ENCODE data around the gene ZC3H18.

The ZC3H18 gene

DNA sequence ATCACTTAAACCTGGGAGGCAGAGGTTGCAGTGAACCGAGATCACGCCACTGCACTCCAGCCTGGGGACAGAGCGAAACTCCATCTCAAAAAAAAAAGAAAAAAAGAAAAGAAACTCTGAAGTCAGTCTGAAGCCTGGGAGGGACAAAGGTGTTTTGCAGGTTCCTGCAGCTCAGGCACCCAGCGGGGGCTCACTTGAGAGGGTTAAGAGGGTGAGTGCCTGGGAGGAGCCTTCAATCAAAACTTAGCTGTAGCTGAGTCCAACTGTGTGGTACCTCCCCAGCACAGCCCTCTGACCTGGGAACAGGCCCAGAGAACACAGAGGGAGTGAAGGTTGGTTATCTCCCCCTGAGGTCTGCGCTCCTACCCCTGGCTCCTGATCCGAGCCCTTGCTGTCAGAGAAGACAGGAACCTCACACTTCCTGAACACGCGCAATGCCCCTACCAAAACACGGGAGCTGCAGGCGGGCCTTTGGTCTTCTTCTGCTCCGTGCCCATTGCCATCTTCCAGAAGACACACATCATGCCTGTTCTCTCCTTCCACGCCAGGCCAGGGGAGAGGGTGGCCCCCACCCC lies 20.4 kb upstream of the ZC3H18 start:
- DNase-seq (ENCODE audit: low read depth), result no peak

DNA sequence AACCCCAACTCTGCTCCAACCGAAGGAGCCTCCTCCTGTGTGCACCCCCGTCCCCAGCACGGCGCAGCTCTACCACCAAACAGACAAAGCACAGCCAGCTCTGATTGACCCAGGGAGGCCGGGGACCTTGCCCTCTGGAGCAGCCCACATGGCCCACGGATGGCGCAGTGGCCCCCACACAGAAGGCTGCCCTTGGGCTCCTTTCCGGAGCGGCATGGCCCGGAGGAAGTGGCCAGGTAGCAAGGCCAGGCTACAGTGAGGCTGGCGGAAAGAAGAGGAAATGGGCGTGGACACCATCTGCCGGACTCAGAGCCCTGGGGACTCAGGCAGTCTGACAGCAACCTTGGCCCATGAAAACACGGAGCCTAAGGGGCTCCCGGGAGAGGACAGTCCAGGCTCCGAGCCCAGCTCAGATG lies 19.9 kb upstream of the ZC3H18 start:
- DNase-seq (ENCODE audit: low read depth), result no peak

DNA sequence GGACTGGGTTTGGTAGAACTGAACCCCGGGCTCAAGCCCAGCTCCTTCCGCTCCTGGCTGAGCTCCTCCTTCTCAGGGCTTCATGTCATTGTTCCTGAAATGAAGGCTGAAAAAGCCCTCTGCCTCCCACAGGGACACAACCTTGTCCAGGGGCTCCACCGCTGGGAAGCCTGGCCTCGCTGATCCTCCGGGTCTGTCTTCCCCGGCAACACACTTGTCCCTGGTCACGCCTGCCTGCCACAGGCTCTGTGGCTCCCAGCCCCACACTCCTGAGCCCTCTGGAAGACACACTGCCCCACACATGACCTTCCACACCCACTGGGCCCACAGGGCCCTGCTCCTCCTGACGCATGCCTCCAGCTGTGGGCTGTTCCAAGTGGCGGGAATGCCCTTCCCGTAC lies 18.0 kb upstream of the ZC3H18 start:
- DNase-seq (ENCODE audit: low read depth), result no peak

DNA sequence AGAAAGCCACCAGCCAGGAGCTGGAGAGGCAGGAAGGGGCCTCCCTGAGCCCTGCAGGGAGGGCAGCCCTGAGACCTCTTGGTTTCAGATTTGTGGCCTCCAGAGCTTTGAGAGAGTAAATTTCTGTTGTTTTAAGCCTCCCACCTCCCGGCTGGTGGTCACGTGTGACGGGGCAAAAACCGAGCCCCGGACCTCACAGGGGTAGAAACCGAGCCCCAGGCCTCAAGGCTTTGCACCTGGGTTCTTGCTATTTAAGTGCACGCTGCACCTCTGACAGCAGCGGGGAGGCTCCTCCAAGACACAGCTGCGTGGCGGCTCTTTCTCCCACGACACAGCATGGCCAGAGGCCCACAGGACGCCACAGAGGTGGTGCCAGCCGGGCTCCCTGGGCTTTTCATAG lies 17.4 kb upstream of the ZC3H18 start:
- no peak for DNase-seq (ENCODE audit: low read depth)

DNA sequence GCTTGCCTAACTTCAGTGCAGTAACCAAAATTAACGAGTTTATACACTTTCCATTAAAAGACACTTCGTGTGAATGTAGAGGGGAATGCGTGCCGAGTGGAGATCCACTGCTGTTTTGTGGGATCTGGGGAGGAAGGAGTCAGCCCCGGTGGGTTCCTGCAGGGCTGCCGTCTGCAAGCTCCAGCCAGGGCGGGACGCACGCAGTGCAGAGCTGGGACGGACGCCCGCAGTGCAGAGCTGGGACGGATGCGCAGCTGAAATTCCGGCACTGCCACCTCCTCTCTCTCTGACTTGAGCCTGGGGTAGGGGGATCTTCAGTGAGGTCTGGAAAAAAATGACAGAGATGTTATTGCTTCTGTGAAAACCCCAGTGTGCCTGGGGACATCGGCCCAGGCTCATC lies 16.5 kb upstream of the ZC3H18 start:
- no peak for DNase-seq (ENCODE audit: low read depth)

DNA sequence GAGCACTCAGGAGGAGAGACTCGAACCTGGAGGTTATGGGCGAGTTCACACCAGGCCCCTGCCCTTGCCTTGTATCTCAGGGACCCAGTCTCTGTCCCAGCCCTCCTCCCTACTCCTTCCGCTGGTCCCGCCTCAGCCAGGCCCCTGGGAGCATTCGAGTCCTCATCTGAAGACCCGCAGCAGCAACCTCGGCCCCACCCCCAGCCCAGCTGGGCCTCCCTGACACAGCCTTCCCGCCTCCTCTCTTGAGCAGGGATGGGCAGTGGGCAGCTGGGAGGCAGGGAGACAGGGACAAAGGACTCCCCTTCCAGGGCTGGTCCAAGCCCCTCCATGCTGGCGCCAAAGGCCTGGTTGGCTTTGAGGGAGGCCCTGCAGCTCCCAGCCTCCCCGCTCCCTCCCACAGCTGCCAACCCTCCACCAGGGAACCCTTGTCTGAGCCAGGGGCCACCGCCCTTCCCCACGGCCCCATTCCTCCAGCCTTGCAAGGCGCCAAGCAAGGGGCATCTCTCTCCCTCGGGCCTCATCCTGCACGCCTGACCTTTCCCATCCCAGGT lies 15.4 kb upstream of the ZC3H18 start:
- DNase-seq (ENCODE audit: low read depth), result no peak

DNA sequence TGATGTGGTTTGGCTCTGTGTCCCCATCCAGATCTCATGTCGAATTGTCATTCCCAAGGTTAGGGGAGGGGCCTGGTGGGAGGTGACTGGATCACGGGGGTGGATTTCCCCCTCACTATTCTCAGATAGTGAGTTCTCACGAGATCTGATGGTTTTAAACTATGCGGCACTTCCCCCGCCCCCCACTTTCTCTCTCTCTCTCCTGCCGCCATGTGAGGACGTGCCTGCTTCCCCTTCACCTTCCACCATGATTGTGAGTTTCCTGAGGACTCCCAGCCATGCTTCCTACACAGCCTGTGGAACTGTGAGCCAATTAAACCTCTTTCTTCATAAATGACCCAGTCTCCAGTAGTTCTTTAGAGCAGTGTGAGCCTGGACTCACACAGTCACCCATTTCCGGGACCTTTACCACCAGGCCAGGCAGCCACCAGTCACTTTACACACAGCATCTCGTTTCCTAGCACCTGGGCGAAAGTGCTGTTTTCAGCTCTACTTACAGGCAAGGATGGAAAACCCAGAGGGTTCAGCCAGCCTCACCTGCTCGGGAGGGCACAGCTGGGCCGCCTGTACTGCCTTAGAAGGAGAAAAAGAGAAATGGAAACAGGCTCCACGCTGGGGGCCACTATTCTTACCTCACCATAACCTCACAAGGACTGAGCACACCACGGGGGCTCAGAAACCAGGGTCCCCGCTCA lies 13.8 kb upstream of the ZC3H18 start:
- DNase-seq (ENCODE audit: low read depth), result no peak

DNA sequence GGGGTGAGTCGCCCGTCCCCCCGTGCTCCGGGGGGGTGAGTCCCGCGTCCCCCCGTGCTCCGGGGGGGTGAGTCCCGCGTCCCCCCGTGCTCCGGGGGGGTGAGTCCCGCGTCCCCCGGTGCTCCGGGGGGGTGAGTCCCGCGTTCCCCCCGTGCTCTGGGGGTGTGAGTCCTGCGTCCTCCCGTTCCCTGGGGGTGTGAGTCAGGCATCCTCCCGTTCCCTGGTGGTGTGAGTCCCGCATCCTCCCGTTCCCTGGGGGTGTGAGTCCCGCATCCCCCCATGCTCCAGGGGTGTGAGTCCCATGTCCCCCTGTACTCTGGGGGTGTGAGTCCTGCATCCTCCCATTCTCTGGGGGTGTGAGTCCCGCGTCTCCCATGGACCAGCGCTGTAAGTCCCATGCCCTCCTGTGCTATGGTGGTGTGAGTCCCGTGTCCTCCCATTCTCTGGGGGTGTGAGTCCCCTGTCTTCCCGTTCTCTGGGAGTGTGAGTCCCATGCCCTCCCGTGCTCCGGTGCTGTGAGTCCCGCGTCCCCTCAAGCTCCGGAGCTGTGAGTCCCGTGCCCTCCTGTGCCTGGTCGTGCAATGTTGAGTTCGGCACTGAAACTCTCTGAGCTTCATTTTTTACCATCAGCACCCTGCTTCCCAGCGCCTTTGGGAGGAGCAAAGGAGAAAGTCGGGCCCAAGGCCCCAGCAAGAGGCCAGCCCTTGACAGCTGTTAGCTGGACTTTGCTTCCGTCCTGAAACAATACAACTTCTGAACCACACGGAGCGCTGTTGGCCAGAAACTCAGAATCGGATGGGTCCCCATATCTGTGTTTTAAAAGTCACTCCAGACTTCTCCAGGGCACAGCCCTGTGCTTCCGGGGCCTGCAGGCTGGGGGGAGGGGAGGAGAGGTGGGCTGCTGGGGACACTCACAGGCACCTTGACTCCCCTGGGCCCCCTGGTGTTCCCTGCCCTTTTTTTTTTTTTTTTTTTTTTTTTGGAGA lies 11.5 kb upstream of the ZC3H18 start:
- no peak for DNase-seq (ENCODE audit: low read depth)

DNA sequence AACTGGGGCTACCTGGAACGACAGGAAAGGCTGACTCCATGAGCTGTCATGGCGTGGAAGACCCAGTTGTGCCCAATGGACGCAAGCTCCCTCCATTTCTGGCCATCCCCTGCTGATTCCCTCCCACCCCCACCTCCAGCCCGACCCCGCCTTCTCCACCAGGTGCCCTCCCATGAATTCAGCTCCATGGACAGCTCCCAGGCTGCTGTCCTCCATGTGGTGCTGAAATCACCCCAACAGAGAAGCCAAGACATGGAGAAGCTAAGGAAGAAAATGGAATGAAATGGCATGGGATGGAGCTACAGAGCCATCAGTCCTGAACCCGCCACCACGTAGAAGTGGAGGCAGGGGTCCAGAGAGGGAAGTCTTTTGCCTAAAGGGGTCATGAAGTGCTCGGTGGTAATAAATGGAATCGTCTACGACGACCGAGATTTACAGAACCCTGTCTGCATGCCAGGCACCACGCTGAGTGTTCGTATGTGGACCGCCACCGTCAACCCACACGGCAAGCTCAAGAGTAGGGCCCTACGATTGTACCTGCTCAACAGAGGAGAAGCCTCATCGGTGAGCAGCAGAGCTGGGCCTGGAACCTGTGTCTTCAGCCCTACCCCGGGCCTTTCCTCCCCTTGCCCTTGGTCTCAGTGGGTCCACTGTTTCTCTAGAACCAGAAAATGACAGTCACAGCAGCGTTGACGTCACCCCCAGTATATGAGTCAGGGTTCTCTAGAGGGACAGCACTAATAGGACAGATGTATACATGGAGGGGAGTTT lies 9.3 kb upstream of the ZC3H18 start:
- DNase-seq (ENCODE audit: low read depth), result no peak

DNA sequence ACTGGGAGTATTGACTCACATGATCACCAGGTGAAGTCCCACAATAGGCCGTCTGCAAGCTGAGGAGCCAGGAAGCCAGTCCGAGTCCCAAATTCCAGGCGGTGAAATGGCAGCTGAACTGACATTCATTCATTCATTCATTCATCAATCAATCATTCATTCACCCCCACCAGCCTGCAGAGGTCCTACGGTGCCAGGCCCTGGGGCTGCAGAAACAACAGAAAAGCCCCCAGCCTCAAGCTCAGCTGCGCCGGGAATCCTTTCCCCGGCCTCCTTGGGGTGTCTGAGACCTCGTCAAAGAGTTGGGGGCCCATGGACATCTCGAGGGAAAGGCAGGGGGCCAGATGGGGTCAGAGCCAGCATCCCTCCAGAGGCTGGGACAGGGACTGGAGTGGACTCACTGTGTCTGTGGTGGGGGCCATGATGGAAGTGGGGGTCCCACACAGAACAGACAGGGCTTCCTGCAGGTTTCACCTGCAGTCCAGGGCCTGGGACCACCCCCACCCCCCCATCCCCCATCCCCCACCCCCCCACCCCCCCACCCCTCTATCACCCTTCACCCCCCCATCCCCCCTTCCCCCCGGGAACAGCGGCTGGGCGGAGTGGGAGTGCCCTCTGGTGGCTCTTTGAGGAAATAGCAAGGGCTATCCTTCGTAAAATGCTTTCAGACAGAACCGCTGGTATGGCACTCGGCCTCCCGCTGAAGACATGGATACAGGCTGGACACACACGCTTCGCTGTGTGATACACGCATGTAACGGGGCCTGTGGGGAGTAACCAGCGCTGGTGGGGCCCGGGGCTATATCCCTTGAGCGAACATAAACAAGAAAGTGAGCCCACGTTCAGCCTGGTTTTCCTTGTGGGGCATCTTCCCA lies 8.5 kb upstream of the ZC3H18 start:
- DNase-seq (ENCODE audit: low read depth), result no peak

DNA sequence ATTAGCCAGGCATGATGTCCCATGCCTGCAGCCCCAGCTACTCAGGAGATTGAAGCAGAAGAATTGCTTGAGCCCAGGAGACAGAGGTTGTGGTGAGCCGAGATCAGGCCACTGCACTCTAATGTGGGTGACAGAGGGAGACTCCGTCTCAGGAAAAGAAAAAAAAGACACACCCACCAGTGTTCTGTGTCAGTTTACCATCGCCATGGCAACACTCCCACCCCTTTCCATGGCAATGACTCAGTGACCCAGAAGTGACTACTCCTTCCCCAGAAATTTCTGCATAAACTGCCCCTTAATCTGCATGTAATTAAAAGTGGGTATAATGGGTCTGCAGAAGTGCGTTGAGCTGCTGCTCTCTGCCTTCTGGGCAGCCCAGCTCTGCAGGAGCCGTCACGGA lies 4.0 kb upstream of the ZC3H18 start:
- no peak for DNase-seq (ENCODE audit: low read depth)

DNA sequence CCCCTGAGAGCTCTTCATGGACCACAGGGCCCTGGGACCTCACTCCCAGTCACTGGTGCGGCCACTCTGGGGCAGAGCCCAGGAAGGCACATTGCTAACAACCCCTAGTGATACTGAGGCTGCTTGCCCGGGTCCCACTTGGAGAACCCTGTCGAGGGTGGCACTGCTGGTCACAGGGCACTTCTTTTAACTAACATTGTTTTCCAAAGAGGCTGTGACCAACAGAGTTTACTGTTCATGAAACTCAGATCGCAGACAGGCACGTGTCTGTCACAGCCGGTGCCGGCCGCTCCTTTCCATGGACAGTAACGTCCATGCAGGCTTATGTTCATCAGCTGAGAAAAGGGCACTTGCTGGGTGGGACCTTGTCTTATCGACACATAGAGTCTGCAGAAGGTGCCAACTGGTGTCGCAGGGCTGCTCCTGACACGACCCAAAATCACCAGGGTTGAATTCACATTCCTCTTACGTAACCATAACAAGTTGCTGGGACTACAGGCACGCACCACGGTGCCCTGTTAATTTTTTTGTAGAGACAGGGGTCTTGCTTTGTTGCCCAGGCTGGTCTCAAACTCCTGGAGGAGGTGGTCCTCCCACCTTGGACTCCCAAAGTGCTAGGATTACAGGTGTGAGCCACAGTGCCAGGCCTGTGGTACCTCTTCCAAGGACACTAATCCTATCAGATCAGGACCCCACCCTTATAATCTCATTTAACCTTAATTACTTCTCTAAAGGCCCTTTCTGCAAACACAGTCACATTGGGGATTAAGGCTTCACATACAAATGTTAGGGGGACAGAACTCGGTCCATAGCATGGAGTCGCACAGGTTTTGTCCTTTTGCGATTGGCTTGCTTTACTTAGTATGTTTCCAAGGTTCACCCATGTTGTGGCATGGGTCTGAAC lies 1.2 kb upstream of the ZC3H18 start:
- DNase-seq (ENCODE audit: low read depth), result no peak

DNA sequence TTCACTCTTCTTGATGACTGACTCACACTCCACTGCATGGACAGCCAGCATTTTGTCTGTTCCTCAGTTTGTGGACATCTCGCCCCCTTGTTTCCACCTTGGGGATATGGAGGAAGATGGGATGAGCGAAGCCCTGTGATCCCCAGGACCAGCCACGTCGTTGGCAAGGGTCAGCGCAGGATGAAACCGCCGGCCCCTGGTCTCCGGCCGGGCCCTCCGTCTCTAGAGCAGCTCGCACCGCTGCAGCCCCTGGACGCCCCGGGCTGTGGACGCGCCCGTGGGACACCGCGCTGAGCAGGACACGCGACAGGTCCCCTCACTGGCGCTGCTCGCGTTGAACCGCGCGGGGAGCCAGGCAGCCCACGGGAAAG lies 604 bp upstream of the ZC3H18 start:
- DNase-seq (ENCODE audit: low read depth), result no peak

DNA sequence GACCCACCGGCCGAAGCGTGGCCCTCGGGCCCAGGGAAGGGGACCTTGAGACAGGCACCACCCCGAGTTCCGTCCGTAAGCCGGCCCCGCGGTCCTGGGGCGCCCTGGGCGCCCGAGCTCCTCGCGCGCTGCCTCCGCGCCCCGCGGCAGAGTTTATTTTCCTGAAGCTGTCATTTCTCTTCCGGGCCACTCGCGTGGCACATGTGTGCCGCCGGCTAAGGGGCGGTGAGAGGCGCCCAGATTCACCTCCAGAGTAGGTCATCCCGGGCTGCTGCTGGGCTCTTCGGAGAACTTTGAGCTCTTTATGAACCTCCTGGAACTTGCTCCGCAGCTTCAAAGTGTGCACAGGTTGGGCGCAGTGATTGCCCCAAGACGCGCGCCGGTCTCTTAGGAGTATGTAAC lies 489 bp downstream of the ZC3H18 start:
- DNase-seq (ENCODE audit: low read depth), result peak; percentile 23

DNA sequence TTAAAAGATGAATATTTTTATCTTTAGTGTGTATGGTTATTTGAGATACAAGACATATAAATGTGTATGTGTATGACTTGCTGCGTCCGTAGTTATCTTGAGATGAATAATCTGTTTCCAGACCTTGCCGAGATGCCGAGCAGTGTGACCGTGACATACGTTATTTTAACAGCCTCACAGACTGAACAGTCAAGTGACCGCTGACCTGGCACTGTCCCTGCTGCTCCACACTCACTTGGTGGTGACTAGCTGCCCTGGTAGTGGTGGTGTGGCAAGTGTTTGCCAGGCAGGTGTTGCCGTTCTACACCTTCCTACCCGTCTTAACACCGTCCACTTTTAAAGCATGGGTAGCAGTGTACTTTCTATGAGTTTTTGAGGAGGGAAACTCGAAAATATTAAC lies 5.0 kb downstream of the ZC3H18 start:
- DNase-seq (ENCODE audit: low read depth), result no peak

DNA sequence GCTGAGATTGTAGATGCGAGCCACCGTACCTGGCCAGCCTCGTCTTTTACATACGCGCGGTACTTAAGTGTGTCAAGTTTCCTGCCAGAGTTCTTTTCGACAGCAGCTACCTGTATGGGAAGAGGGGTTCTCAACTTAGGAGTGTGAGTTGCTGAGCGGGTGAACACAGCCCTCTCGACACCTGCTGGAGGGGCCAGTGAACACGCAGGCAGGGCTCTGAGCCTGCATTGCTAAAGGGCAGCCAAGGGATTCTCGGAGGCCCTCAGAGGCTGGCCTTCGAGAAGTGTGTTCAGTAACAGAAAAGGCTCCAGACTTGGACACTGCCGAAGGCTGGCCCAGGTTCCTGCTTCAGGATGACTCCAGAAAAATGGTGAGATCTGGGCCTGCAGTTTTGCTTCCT lies 6.1 kb downstream of the ZC3H18 start:
- DNase-seq (ENCODE audit: low read depth), result no peak

DNA sequence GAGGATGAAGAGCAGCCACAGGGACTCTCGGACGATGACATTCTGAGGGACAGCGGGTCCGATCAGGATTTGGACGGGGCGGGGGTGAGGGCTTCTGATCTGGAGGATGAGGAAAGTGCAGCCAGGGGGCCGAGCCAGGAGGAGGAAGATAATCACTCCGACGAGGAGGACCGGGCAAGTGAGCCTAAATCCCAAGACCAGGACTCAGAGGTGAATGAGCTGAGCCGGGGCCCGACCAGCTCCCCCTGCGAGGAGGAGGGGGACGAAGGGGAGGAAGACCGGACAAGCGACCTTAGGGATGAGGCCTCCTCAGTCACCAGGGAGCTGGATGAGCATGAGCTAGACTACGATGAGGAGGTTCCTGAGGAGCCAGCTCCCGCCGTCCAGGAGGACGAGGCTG lies 7.0 kb downstream of the ZC3H18 start:
- no peak for DNase-seq (ENCODE audit: low read depth)

DNA sequence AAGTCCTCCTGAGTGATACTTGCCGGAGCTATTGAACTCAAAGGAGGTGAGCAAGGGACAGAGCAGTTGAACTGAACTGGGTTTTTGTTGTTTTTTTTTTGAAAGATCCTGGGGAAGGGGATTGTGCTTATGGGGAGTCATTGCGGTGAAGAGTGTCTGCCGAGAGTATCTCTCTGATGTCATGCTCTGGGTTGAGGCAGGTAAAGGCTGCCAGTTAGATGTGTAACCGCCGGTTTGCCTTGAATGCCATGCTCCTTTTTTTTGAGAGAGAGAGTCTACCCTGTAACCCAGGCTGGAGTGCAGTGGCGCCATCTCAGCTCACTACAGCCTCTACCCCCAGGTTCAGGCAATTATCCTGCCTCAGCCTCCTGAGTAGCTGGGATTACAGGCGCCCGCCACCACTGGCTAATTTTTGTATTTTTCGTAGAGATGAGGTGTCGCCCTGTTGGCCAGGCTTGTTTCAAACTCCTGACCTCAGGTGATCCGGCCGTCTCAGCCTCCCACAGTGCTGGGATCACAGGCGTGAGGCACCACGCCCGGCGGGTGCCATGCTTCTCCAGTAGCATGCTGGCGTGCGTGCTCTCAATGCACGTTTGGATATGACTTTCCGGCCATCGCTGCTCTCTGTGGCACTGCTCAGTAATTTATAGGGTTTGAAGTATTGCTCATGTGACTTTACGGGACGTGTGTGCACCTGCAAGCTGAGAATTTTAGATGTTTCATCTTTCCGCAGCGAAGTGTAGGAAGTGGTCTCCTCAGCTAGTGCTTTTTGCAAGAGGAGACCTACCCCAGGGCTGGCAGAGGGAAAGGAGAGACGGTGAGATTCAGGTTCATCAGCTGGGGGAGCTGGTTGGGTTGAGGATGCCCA lies 8.5 kb downstream of the ZC3H18 start:
- DNase-seq (ENCODE audit: low read depth), result no peak

DNA sequence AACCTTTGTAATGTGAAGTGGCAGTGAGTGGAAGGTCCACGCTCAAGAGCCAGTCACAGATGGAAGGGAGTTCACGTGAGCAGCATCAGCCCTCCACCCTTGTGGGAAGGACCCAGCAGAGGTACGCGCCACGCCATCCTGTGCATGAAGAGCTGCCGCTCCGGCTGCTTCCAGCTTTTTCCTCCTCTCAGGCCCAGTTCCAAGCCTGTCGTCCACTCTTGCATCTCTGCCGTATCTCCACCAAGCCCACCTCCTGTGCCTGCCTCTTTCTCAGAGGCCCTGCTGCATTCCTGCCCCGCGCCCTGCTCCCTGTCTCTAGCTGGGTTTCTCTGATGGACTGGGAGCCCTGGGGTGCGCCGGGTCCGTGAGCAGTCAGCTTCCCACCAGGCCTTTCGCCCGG lies 10.2 kb downstream of the ZC3H18 start:
- no peak for DNase-seq (ENCODE audit: low read depth)
